ENCODE data around the gene NMRK2.

NMRK2 gene

GRCh38 chr19:3990815-3991117, 57.9 kb downstream of the NMRK2 start:
- peaks cover 27% of the 10 kb centered on the region for H3F3A ChIP-seq (ENCODE audit: control insufficient read depth, insufficient read depth)
- TF ChIP-seq CTCF (IDR thresholded peaks at IDR 0.05; ENCODE audit: low read depth, low read length, poor library complexity, severe bottlenecking) = no peak
- no peak for TF ChIP-seq EZH2phosphoT487 (IDR thresholded peaks at IDR 0.05; ENCODE audit: borderline replicate concordance, low read length)
- H3K36me3 ChIP-seq (ENCODE audit: control insufficient read depth, low read length) = no peaks in the 10 kb centered on the region
- no peak overlapping the region for H3K27ac ChIP-seq (ENCODE audit: low read depth, low read length)
- H3K4me2 ChIP-seq (ENCODE audit: low read length) = 0 out of 2 replicates have a peak overlapping the region, but pooled peaks have one; percentile 27
- no peaks in the 10 kb centered on the region for H3K79me2 ChIP-seq (ENCODE audit: control insufficient read depth, low read length)
- peak overlapping the region; percentile 66 for H3K4me3 ChIP-seq (ENCODE audit: low read length)
- H3K27me3 ChIP-seq (ENCODE audit: control insufficient read depth, low read length) = no peaks in the 10 kb centered on the region
- H4K20me1 ChIP-seq (ENCODE audit: control insufficient read depth, insufficient read depth, low read depth, low read length) = no peaks in the 10 kb centered on the region
- no peaks in the 10 kb centered on the region for H3K9me3 ChIP-seq (ENCODE audit: control insufficient read depth, insufficient read depth, low read length)
- peaks cover 40% of the 10 kb centered on the region for H3K4me1 ChIP-seq (ENCODE audit: control insufficient read depth, low read length)
- no peaks in the 10 kb centered on the region for H3K9me2 ChIP-seq (replicated peaks; ENCODE audit: control insufficient read depth, low read length)

All from DOHH2 (cell line).